Peyer's patch (tissue), 4 donors: Measurements from ENCODE around the gene CHST15.

Experiments
- POLR2A ChIP-seq, 2 donors: fragments of 450-650 bp; IDR thresholded peaks; one replicate each; pipeline ENCODE4 v1.5.1; 2017; ENCODE audit warnings: antibody characterized with exemption in 2 of 2, mild to moderate bottlenecking in 2 of 2, moderate library complexity in 2 of 2
- TF ChIP-seq, protein P1 (sequence below), 6 experiments: fragments of 450-650 bp in 4 of 6; fragments of 200-600 bp in 2 of 6; sonication (generic) in 1 of 6; IDR thresholded peaks; one replicate each; pipeline ENCODE4 v1.5.1; 2017 to 2019; ENCODE audit warnings: antibody characterized with exemption in 6 of 6, mild to moderate bottlenecking in 3 of 6, moderate library complexity in 1 of 6

DNA sequence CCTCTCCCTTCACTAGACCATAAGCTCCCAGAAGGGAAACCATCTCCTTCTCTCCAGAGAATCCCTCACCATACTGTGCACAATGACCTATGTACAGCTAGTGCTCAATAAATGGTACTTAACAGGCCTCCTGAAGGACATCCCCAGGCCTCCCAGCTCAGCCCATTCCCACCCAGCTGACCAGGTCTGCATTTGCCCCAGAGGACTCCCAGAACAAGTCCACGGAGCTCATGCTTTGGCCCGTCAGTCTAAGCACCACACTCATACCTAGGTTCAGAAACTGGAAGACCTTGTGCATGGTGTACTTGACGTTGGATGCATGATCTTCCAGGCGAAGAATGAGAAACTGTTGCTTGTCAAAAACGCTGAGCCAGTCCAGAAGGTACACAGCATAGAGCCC is 81.3 kb downstream of the CHST15 start:
- TF ChIP-seq, protein P1, sequence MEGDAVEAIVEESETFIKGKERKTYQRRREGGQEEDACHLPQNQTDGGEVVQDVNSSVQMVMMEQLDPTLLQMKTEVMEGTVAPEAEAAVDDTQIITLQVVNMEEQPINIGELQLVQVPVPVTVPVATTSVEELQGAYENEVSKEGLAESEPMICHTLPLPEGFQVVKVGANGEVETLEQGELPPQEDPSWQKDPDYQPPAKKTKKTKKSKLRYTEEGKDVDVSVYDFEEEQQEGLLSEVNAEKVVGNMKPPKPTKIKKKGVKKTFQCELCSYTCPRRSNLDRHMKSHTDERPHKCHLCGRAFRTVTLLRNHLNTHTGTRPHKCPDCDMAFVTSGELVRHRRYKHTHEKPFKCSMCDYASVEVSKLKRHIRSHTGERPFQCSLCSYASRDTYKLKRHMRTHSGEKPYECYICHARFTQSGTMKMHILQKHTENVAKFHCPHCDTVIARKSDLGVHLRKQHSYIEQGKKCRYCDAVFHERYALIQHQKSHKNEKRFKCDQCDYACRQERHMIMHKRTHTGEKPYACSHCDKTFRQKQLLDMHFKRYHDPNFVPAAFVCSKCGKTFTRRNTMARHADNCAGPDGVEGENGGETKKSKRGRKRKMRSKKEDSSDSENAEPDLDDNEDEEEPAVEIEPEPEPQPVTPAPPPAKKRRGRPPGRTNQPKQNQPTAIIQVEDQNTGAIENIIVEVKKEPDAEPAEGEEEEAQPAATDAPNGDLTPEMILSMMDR (IDR thresholded peaks at IDR 0.05) = no peak
- TF ChIP-seq POLR2A (IDR thresholded peaks at IDR 0.05) = no peak
